Mucosa of descending colon (tissue), 3 donors: Measurements from ENCODE around the gene RNFT2. TPM values are rescaled to one million over a fixed set of nuclear protein-coding genes. Genes with fewer than 3 reads are reported as not detected.

ENCODE experiments used
- ATAC-seq: fragments of 200-7000 bp; cut with Tn5 transposase; one replicate; pipeline ENCODE4 v1.9.1; 2020; ENCODE audit warnings: mild to moderate bottlenecking, moderate library complexity
- DNase-seq, 3 donors: peaks; one replicate each; pipeline ENCODE4 v3.0.0-alpha.2; 2020
- H3K36me3 ChIP-seq: fragments of 200-600 bp; one replicate; pipeline ENCODE4 v1.8.0; 2021; ENCODE audit warnings: low read depth, mild to moderate bottlenecking
- H3K4me1 ChIP-seq: fragments of 200-600 bp; one replicate; pipeline ENCODE4 v1.8.0; 2021; ENCODE audit warnings: low read depth, mild to moderate bottlenecking
- H3K4me3 ChIP-seq: fragments of 200-600 bp; one replicate; pipeline ENCODE4 v1.8.0; 2021; ENCODE audit warnings: mild to moderate bottlenecking
- H3K9me3 ChIP-seq: fragments of 200-600 bp; one replicate; pipeline ENCODE4 v1.8.0; 2021; ENCODE audit warnings: mild to moderate bottlenecking
- intact Hi-C, 2 donors: fragments of 100-400 bp; cut with DNase I in 1 of 2; cut with micrococcal nuclease in 1 of 2; formaldehyde crosslinking; loops; one replicate each; pipeline versions ENCODE4 v1.11.0 to v1.11.1; 2022; cut with DNase I, micrococcal nuclease
- total RNA-seq, 3 donors: library from RNA; stranded (reverse); fragmentation: NEBNext Ultra II Directional in 2 of 3; extraction: Animal tissue kit (Norgen Biotek cat#: 25700) in 2 of 3; gene quantifications; one replicate each; pipeline versions ENCODE4 v1.2.1 to v1.2.4, GENCODE V29; 2021 to 2023
- TF ChIP-seq, protein P1 (sequence below): fragments of 200-600 bp; IDR thresholded peaks from one replicate; pipeline ENCODE4 v1.8.0; 2022; ENCODE audit warnings: antibody characterized with exemption, mild to moderate bottlenecking
- donor health status: DM: no; HTN: no; CAD: no; lungs with moderate emphysema.
- donor health status: DM: no; HTN: no; CAD: no.
- donor health status: DM: no; HTN: yes; CAD: no.

The RNFT2 gene
- total RNA-seq, 3 donors from 2014 or later, result 2.0 to 3.7 (median 2.1) TPM

DNA sequence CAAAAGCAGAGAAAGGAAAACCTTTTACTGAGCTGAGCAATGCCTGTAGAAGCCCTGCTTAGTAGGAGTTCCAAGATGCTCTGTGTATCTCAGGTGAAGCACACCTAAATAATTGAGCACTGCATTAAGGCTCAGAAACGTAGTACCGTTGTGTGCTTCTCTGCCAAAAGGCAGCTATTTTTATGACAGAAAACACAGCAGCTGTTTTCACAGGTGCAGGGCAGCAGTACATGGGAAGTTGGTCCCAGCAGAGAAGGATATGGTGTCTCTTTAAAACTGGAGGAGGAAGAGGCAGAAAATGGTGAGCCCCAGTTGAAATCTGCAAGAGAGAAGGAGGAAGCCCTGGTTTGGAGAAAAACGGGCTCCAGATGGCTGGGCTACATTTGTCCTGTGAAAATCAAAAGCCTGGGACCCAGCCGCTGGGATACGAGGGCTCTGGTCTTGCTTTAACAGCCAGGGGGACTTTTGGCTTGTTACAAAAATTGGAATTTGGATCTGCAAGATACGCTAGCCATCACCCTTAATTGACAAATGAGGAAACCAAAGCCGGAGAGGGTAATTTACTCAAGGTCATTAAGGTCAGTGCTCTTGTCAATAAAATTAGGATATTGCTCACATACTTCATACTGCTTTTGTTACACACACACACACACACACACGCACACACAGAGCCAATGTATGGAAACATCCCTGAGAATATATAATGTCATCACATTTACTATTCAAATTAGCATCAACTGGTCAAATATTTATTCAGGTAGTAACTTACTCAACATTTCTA, 27.6 kb upstream of the RNFT2 start:
- intact Hi-C loops, result no loop called here
- TF ChIP-seq, protein P1, sequence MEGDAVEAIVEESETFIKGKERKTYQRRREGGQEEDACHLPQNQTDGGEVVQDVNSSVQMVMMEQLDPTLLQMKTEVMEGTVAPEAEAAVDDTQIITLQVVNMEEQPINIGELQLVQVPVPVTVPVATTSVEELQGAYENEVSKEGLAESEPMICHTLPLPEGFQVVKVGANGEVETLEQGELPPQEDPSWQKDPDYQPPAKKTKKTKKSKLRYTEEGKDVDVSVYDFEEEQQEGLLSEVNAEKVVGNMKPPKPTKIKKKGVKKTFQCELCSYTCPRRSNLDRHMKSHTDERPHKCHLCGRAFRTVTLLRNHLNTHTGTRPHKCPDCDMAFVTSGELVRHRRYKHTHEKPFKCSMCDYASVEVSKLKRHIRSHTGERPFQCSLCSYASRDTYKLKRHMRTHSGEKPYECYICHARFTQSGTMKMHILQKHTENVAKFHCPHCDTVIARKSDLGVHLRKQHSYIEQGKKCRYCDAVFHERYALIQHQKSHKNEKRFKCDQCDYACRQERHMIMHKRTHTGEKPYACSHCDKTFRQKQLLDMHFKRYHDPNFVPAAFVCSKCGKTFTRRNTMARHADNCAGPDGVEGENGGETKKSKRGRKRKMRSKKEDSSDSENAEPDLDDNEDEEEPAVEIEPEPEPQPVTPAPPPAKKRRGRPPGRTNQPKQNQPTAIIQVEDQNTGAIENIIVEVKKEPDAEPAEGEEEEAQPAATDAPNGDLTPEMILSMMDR, result no peak

DNA sequence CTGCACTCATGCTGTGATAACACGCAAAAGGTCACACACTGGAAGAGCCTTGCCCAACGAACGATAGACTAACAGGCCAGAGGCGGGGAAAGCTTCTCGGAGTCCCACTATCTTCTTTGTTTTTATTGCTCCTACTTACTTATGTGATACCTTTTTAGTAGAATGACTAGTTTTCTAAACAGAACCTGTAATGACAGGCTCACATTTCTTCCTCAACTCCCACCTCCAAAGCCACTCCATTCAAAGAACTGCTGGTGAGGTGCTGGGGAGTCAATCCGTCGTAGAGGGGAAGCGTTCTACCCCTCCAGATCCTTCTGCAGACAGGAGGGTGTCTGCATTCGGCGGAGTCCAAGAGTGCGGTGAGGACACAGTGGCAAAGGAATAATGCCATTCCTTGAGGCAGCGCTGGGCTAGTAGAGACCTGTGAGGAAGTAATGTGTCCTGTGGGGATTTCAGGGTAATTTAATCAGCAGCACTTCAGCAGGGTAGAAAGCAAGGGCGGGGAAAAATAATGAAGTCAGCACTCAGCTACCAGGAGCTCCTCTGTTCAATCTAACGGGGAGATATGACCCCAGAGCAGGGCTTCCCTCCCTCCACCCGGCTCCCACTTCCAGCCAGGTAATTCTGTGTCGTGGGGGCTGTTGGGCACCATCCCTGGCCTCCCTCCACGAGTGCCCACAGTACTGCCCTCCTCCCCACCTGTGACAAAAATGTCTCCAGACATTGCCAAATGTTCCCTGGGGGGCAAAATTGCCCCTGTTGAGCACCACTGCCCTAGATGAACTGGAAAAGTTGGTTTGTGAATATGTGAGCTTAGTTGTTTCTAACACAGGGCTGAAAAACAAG, 25.4 kb upstream of the RNFT2 start:
- no peak overlapping the region for H3K4me3 ChIP-seq
- ATAC-seq, result no peak
- TF ChIP-seq, protein P1, result no peak
- peaks cover 5% of the 10 kb centered on the region for H3K4me1 ChIP-seq
- H3K36me3 ChIP-seq, result peaks cover 2% of the 10 kb centered on the region
- DNase-seq, result no peak
- intact Hi-C loops, result no loop called here
- H3K9me3 ChIP-seq, result no peaks in the 10 kb centered on the region

More for the DNA sequence above, 27.6 kb upstream of the RNFT2 start:
- ATAC-seq (peak; percentile 6), DNase-seq (no peak)
- Histone ChIP-seq H3K9me3 (no peaks in the 10 kb centered on the region), H3K4me1 (peaks cover 5% of the 10 kb centered on the region), H3K36me3 (no peaks in the 10 kb centered on the region), H3K4me3 (no peak overlapping the region)

DNA sequence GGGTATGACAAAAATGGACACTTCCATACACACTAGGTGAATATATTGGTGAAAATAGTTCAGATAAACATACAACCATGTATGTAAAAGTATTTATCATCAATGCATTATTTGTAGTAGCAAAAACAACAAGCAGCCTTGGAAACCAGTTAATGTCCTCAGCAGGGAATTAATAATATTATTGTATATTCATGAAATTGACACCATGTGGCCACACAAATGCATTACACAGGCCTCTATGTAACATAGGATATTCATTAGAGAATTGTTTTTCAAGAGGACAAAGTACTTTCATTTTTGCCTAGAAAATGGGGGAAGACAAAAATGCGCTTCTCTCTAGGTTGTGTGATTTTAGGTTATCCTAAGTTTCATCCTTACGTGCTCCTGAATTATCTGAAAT, 24.6 kb upstream of the RNFT2 start:
- Histone ChIP-seq H3K4me3 (no peak overlapping the region), H3K4me1 (peaks cover 5% of the 10 kb centered on the region), H3K36me3 (peaks cover 3% of the 10 kb centered on the region), H3K9me3 (no peaks in the 10 kb centered on the region)
- ATAC-seq (no peak), DNase-seq (no peak)
- TF ChIP-seq, protein P1, result no peak
- intact Hi-C loops, result no loop called here

DNA sequence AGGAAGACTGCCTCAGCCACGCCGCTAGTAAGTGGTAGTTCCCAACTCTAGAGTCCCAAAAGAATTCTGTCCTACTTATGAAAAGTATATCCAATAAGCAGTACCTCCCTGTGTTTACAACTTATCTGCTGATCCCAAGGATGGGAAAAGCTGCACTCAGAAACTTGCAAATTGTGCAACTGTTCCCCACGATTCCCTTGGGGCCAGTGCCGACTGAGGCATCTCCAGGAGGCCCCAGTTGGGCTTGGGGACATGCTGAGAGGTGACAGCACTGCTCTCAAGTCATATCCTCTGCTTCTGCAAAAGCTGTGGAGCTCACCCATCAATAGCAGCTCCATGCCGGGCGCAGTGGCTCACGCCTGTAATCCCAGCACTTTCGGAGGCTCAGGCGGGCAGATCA, 23.9 kb upstream of the RNFT2 start:
- peaks cover 3% of the 10 kb centered on the region for H3K36me3 ChIP-seq
- H3K4me3 ChIP-seq, result no peak overlapping the region
- H3K9me3 ChIP-seq, result no peaks in the 10 kb centered on the region
- ATAC-seq (no peak), DNase-seq (no peak)
- no peaks in the 10 kb centered on the region for H3K4me1 ChIP-seq
- intact Hi-C loops, result no loop called here
- TF ChIP-seq, protein P1, result no peak

DNA sequence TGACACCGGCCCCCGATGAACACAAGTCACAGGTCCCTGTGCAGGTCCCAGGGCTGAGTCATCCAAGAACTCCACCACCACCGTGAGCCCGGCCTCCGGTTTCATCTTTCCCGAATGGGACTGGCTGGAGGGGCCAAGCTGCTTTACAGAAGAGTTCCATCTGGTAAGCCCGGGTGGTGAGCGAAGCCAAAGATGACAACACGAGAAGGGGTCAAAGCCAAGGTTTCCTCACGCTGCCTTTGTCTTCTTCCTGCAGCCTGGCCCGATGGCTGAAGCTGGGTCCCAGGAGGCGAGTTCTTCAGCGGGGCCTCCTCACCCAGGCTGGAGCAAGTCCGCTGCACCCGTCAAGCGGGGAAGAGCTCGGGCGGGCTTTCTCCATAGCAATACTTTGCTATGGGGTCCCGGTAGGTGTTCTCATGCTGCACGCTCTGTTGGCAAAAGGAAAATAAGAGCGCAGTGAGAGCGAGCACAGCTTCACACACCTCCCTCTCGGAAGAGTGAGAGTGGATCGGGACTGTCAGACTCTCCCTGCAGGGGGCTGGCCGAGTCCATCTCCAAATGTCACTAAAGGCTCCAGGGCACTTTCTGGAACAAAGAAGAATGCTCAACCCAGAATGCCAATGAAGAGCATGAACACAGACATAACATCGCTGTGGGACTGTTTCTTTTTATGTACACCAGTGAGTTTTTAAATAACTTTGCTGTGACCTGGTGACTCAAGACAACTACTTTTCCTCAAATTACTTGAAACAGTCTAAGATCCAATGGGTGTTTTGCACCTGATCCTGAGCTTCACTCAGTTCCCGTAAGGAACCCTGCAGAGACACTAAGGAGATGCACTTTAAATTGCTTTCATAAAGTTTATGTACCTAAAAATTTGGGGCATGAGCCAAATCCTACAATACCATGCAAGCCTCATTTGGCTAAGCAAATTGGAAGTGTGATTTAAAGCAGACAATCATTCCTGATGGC, 20.4 kb upstream of the RNFT2 start:
- no peaks in the 10 kb centered on the region for H3K4me1 ChIP-seq
- H3K9me3 ChIP-seq, result no peaks in the 10 kb centered on the region
- DNase-seq (peak in 2 of 3 donors; percentile 34 to 62), ATAC-seq (peak; percentile 13)
- H3K4me3 ChIP-seq, result no peak overlapping the region
- TF ChIP-seq, protein P1, result no peak
- H3K36me3 ChIP-seq, result peaks cover 3% of the 10 kb centered on the region
- intact Hi-C loops, result no loop called here
